EH (cell line): Measurements from ENCODE around the gene SLC35D1.
"Not testable (repeated sequence)": the region's sequence is repeated elsewhere in the genome, so short reads cannot be mapped to it uniquely, and the experiment has no call there.

Experiments
- DNase-seq: peaks from one replicate; pipeline ENCODE4 v3.0.0-alpha.2; 2015; ENCODE audit warnings: low read depth

Gene SLC35D1

GRCh38 chr1:66985835-66986234, 68.1 kb downstream of the SLC35D1 start:
- DNase-seq, result no peak

DNA sequence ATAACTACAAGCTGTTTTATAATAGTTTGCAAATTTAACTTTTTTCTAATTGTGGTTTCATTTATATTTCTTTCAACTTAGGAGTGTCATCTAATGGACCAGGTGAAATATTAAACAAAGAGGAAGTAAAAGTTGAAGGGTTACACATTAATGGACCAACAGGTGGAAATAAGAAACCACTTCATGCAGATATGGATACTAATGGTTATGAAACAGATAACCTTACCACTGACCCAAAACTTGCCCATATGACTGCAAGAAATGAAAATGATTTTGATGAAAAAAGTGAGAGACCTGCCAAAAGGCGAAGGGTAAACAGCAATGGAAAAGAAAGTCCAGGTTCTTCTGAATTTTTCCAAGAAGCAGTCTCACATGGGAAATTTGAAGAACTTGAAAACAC, 69.5 kb downstream of the SLC35D1 start:
- DNase-seq, result no peak

DNA sequence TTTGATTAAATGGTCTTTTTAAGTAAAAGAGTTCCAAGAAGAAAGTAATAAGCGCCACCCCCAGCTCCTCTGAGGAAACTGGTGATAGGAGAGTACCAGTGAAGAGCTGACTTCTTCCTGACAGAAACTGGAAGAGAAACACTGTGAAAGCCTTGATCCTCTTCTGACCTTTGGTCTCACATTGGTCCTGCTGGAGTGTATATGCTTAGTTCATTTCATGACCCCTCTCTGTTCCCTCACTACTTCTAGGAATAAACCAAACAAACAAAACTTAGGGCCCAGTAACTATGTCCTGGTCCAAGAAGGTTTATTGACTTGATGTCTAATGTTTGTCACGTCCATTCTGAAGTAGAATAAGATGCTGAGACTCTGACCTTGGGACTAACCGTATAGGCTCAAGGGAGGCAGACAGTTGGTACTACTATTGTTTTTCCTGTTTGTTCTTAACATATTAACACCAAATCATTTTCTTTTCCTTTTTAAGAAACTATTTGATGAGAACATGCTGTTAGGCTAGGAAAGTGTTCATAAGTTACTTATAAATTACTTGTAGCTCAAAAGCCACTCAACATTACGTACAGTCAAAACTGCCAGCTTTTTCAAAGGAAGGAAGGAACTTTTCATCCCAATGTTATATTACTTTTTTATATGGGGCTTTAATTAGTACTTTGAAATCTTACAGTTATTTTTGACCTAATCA, 71.2 kb downstream of the SLC35D1 start:
- no peak for DNase-seq

GRCh38 chr1:66981679-66982078, 72.3 kb downstream of the SLC35D1 start:
- peak; percentile 57 for DNase-seq

DNA sequence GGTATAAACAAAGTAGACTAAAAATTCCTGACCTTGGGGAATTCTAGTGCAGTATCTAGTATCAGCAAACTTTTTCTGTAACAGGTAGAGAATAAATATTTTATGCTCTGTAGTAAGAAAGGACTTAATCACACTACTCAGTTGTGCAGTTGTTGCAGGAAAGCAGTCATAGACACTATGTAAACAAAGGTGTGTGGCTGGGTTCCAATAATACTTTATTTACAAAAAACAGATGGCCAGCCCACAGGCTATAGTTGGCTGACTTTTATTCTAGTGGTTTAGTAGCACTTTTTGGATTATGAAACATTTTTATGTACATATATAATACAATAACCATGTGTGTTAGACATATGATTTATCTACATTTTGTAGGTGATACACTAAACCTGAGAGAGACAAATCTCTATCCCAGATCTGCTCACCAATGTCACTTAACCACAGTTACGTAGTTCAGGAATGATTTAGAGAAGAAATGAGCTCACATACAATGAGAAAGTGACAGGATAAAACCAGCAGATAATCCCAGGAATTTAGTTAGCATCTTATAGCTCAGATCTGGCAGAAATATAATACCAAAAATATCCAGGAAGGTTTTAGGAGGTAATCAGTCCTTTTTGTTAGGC, 73.1 kb downstream of the SLC35D1 start:
- DNase-seq, result peak; percentile 11

GRCh38 chr1:66979621-66980020, 74.3 kb downstream of the SLC35D1 start:
- DNase-seq, result not testable (repeated sequence)

- DNase-seq, result no peak
These were observed 75.7 kb downstream of the SLC35D1 start for GRCh38 chr1:66978201-66978600.

- peak; percentile 24 for DNase-seq
These were observed 85.4 kb downstream of the SLC35D1 start for GRCh38 chr1:66968574-66968973.

- DNase-seq, result not testable (repeated sequence)
These were observed 87.6 kb downstream of the SLC35D1 start for GRCh38 chr1:66966188-66966873.

DNA sequence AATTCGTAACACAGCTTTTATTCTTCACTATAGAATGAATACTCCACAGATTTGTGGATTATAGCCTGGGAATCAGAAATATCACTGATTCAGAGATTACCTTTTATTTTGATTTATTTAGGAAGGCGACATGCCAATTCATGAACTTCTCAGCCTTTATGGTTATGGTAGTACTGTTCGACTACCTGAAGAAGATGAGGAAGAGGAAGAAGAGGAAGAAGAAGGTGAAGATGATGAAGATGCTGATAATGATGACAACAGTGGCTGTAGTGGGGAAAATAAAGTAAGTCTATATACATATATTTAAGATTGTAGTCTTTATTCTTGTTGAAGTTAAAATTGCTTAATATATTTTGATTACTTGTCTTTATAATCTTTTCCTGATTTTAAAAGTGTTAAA, 96.0 kb downstream of the SLC35D1 start:
- DNase-seq, result no peak

GRCh38 chr1:66954208-66954607, 99.7 kb downstream of the SLC35D1 start:
- no peak for DNase-seq

DNA sequence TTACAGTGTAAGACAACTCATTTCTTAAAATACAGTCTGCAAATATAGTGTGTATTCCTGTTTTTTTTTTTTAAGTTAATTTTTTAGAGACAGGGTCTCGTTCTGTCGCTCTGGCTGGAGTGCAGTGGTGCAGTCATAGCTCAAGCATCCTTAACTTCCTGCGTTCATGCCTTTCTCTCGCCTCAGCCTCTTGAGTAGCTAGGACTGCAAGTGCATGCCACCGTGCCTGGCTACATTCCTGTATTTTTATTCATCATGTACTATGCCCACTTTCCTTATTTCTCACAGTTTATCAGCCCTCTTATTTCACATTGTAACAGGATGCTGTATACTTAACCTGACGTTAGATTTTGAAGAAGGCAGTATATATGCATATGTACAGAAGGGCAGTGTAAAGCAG, 102.4 kb downstream of the SLC35D1 start:
- peak; percentile 92 for DNase-seq
